Fibroblast of lung (primary cell): ENCODE data around the gene RUBCNL. TPM values are rescaled to one million over a fixed set of nuclear protein-coding genes. Genes with fewer than 3 reads are reported as not detected.

Experiments
- DNase-seq, 2 donors: peaks; one replicate each; pipeline versions ENCODE4 v3.0.0 to v3.0.0-alpha.2; 2010; ENCODE audit warnings: low read depth in 2 of 2
- H2AFZ ChIP-seq: 2 replicates; pipeline ENCODE4 v1.5.1; 2012; ENCODE audit warnings: low read length, control low read depth, inconsistent platforms
- H3K27ac ChIP-seq: 2 replicates; pipeline ENCODE4 v1.5.1; 2011; ENCODE audit warnings: low read length, control low read depth; ENCODE audit not compliant: insufficient read depth
- H3K27me3 ChIP-seq: 2 replicates; pipeline ENCODE4 v1.5.1; 2011; ENCODE audit warnings: mild to moderate bottlenecking, low read length; ENCODE audit not compliant: control insufficient read depth, insufficient read depth
- H3K36me3 ChIP-seq: 2 replicates; pipeline ENCODE4 v1.5.1; 2011; ENCODE audit warnings: low read length; ENCODE audit not compliant: control insufficient read depth, insufficient read depth
- H3K4me1 ChIP-seq: 2 replicates; pipeline ENCODE4 v1.5.1; 2011; ENCODE audit warnings: low read length; ENCODE audit not compliant: control insufficient read depth, insufficient read depth; ENCODE audit errors: extremely low read depth
- H3K4me2 ChIP-seq: 2 replicates; pipeline ENCODE4 v1.5.1; 2011; ENCODE audit warnings: low read length, control low read depth; ENCODE audit not compliant: insufficient read depth; ENCODE audit errors: extremely low read depth
- H3K4me3 ChIP-seq, 4 experiments: fragments of 200-600 bp in 1 of 4; sonication (generic) in 1 of 4; replicated peaks in 1 of 4; 2 replicates each; pipeline ENCODE4 v1.5.1; 2011 to 2016; ENCODE audit warnings: low read length in 4 of 4, low read depth in 3 of 4, mild to moderate bottlenecking in 3 of 4, control low read depth in 2 of 4, inconsistent platforms in 1 of 4, mixed read lengths in 1 of 4; ENCODE audit not compliant: insufficient read depth in 1 of 4; ENCODE audit errors: control extremely low read depth in 1 of 4
- H3K79me2 ChIP-seq: 2 replicates; pipeline ENCODE4 v1.5.1; 2012; ENCODE audit warnings: mild to moderate bottlenecking, low read length, inconsistent platforms; ENCODE audit not compliant: control insufficient read depth, insufficient read depth
- H3K9ac ChIP-seq: 2 replicates; pipeline ENCODE4 v1.5.1; 2011; ENCODE audit warnings: mild to moderate bottlenecking, low read length, control low read depth; ENCODE audit not compliant: insufficient read depth
- H3K9me3 ChIP-seq: 2 replicates; pipeline ENCODE4 v1.5.1; 2012; ENCODE audit warnings: low read depth, low read length; ENCODE audit not compliant: control insufficient read depth, insufficient read depth
- H4K20me1 ChIP-seq: 2 replicates; pipeline ENCODE4 v1.5.1; 2011; ENCODE audit warnings: low read length; ENCODE audit not compliant: control insufficient read depth, insufficient read depth; ENCODE audit errors: extremely low read depth
- EZH2 ChIP-seq: IDR thresholded peaks from 2 replicates; pipeline ENCODE4 v1.5.1; 2012; ENCODE audit warnings: low read length, control low read depth, mild to moderate bottlenecking; ENCODE audit errors: missing control alignments
- polyA plus RNA-seq, 2 donors: library from polyadenylated mRNA; depleted of rRNA in 1 of 2; stranded (reverse) in 1 of 2; unstranded in 1 of 2; fragments of >200 nt; gene quantifications; 2 replicates each; pipeline ENCODE4 v1.2.1, GENCODE V29; 2011 to 2012; ENCODE audit warnings: missing spikeins in 1 of 2
- total RNA-seq: library from RNA; depleted of rRNA; stranded (reverse); fragments of >200 nt; gene quantifications from 2 replicates; pipeline ENCODE4 v1.2.1, GENCODE V29; 2014
- TF ChIP-seq, protein P1 (sequence below), 2 donors: IDR thresholded peaks in 1 of 2; conservative IDR thresholded peaks in 1 of 2; 1 replicate in 1 of 2; 2 replicates in 1 of 2; pipeline ENCODE4 v1.5.1; 2011 to 2012; ENCODE audit warnings: low read length in 2 of 2, control low read depth in 1 of 2, inconsistent platforms in 1 of 2, low read depth in 1 of 2, mild to moderate bottlenecking in 1 of 2

RUBCNL gene
- total and polyA plus RNA-seq, 2 donors (not counting 1 experiment from before 2014, with no cell fraction given) = 0.70 to 3.6 TPM

DNA sequence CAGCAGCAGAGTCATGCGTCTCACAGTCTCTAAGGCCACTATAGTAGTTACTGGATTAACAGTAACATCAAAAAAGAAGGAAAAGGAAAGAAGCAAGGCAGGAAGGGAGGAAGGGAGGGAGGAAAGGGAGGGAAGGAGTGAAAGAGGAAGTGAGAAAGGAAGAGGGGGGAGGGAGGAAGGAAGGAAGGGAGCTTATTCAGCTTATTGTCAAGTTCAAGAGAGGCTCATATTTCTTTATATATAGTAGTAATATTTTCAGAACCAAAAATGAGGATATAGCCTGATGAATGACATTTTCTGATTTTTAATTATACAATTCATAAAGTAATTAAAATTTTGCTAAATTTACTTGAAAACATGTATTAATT is 17.7 kb upstream of the RUBCNL start:
- Histone ChIP-seq H4K20me1 (no peaks in the 10 kb centered on the region), H3K27ac (no peak overlapping the region), H3K4me1 (no peaks in the 10 kb centered on the region), H3K4me3 (no peak overlapping the region), H2AFZ (no peak overlapping the region), H3K27me3 (no peaks in the 10 kb centered on the region), H3K36me3 (no peaks in the 10 kb centered on the region), H3K9me3 (no peaks in the 10 kb centered on the region), H3K4me2 (no peak overlapping the region), H3K9ac (no peak overlapping the region), H3K79me2 (no peaks in the 10 kb centered on the region)
- TF ChIP-seq, protein P1, sequence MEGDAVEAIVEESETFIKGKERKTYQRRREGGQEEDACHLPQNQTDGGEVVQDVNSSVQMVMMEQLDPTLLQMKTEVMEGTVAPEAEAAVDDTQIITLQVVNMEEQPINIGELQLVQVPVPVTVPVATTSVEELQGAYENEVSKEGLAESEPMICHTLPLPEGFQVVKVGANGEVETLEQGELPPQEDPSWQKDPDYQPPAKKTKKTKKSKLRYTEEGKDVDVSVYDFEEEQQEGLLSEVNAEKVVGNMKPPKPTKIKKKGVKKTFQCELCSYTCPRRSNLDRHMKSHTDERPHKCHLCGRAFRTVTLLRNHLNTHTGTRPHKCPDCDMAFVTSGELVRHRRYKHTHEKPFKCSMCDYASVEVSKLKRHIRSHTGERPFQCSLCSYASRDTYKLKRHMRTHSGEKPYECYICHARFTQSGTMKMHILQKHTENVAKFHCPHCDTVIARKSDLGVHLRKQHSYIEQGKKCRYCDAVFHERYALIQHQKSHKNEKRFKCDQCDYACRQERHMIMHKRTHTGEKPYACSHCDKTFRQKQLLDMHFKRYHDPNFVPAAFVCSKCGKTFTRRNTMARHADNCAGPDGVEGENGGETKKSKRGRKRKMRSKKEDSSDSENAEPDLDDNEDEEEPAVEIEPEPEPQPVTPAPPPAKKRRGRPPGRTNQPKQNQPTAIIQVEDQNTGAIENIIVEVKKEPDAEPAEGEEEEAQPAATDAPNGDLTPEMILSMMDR (conservative IDR thresholded peaks at IDR 0.05 in 1 of 2, IDR thresholded peaks at IDR 0.05 in 1 of 2; ENCODE audit: low read depth in 1 of 2, low read length in 2 of 2) = no peak
- TF ChIP-seq EZH2 = no peak
- no peak for DNase-seq

GRCh38 chr13:46403851-46404732 is 17.0 kb upstream of the RUBCNL start:
- Histone ChIP-seq H3K27ac (no peak overlapping the region), H3K36me3 (no peaks in the 10 kb centered on the region), H3K9me3 (no peaks in the 10 kb centered on the region), H3K9ac (no peak overlapping the region), H3K79me2 (no peaks in the 10 kb centered on the region), H3K4me2 (no peak overlapping the region), H3K4me1 (no peaks in the 10 kb centered on the region), H3K4me3 (no peak overlapping the region), H4K20me1 (no peaks in the 10 kb centered on the region), H2AFZ (no peak overlapping the region), H3K27me3 (no peaks in the 10 kb centered on the region)
- DNase-seq = no peak
- TF ChIP-seq EZH2 = no peak
- TF ChIP-seq, protein P1 (conservative IDR thresholded peaks at IDR 0.05 in 1 of 2, IDR thresholded peaks at IDR 0.05 in 1 of 2; ENCODE audit: low read depth in 1 of 2, low read length in 2 of 2) = no peak

DNA sequence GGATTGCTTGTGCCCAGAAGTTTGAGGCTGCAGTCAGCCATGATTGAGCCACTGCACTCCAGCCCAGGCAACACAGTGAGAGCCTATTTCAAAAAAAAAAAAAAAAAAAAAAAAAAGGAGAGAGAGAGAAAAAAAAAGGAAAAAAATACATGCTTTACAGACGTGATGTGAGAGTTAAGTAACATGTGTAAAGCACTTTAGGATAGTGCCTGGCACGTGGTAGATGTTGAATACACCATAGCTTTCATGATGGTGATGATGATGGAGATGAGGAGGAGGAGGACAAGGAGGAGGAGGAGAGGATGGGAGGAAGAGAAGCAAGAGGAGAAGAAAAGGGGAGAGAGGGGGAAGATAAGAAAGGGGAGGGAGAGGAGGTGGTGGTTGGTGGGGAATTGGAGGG is 15.1 kb upstream of the RUBCNL start:
- DNase-seq = no peak
- H3K27ac ChIP-seq = no peak overlapping the region
- no peak overlapping the region for H3K4me3 ChIP-seq
- H2AFZ ChIP-seq = no peak overlapping the region
- no peaks in the 10 kb centered on the region for H3K36me3 ChIP-seq
- no peaks in the 10 kb centered on the region for H3K79me2 ChIP-seq
- no peak for TF ChIP-seq EZH2
- TF ChIP-seq, protein P1 (conservative IDR thresholded peaks at IDR 0.05 in 1 of 2, IDR thresholded peaks at IDR 0.05 in 1 of 2; ENCODE audit: low read depth in 1 of 2, low read length in 2 of 2) = no peak
- no peaks in the 10 kb centered on the region for H3K9me3 ChIP-seq
- no peak overlapping the region for H3K4me2 ChIP-seq
- no peaks in the 10 kb centered on the region for H4K20me1 ChIP-seq
- H3K9ac ChIP-seq = no peak overlapping the region
- no peaks in the 10 kb centered on the region for H3K4me1 ChIP-seq
- H3K27me3 ChIP-seq = no peaks in the 10 kb centered on the region
